GM18517 (cell line): ENCODE data around the gene ANO6.
"Not testable (repeated sequence)": the region's sequence is repeated elsewhere in the genome, so short reads cannot be mapped to it uniquely, and the experiment has no call there.

Experiments used
- ATAC-seq: cut with Tn5 transposase; IDR thresholded peaks from one replicate; pipeline ENCODE4 v1.9.1; 2021; ENCODE audit warnings: mild to moderate bottlenecking, moderate library complexity; ENCODE audit not compliant: unreplicated experiment

Gene ANO6

GRCh38 chr12:45235087-45236025 is 19.5 kb downstream of the ANO6 start:
- ATAC-seq = no peak

- not testable (repeated sequence) for ATAC-seq
Observed at GRCh38 chr12:45236383-45236782, 20.5 kb downstream of the ANO6 start.

GRCh38 chr12:45242180-45242579 is 26.3 kb downstream of the ANO6 start:
- ATAC-seq = no peak

- no peak for ATAC-seq
Observed at GRCh38 chr12:45243963-45244362, 28.1 kb downstream of the ANO6 start.

GRCh38 chr12:45244561-45245343 is 28.9 kb downstream of the ANO6 start:
- peak; percentile 84 for ATAC-seq

GRCh38 chr12:45246236-45246635 is 30.3 kb downstream of the ANO6 start:
- ATAC-seq = no peak

- ATAC-seq = no peak
Observed at GRCh38 chr12:45247589-45247988, 31.7 kb downstream of the ANO6 start.

- ATAC-seq = no peak
Observed at GRCh38 chr12:45248095-45248494, 32.2 kb downstream of the ANO6 start.

GRCh38 chr12:45254254-45254653 is 38.4 kb downstream of the ANO6 start:
- ATAC-seq = no peak

- ATAC-seq = no peak
Observed at GRCh38 chr12:45256721-45257120, 40.8 kb downstream of the ANO6 start.

GRCh38 chr12:45257185-45257930 is 41.5 kb downstream of the ANO6 start:
- peak; percentile 86 for ATAC-seq

- ATAC-seq = no peak
Observed at GRCh38 chr12:45259675-45260074, 43.8 kb downstream of the ANO6 start.

GRCh38 chr12:45260104-45260815 is 44.4 kb downstream of the ANO6 start:
- ATAC-seq = no peak

- ATAC-seq = no peak
Observed at GRCh38 chr12:45260854-45261253, 45.0 kb downstream of the ANO6 start.

- ATAC-seq = not testable (repeated sequence)
Observed at GRCh38 chr12:45262185-45262584, 46.3 kb downstream of the ANO6 start.

- ATAC-seq = no peak
Observed at GRCh38 chr12:45263587-45263986, 47.7 kb downstream of the ANO6 start.

- ATAC-seq = peak; percentile 54
Observed at GRCh38 chr12:45268672-45269411, 52.9 kb downstream of the ANO6 start.

- no peak for ATAC-seq
Observed at GRCh38 chr12:45269412-45269751, 53.5 kb downstream of the ANO6 start.

GRCh38 chr12:45270951-45271350 is 55.1 kb downstream of the ANO6 start:
- ATAC-seq = no peak

- ATAC-seq = no peak
Observed at GRCh38 chr12:45273717-45274271, 57.9 kb downstream of the ANO6 start.
